Panc1 (cell line): ENCODE measurements around the gene CHRND. TPM values are rescaled to one million over a fixed set of nuclear protein-coding genes. Genes with fewer than 3 reads are reported as not detected.

Source experiments
- ATAC-seq: fragments of 200-7000 bp; cut with Tn5 transposase; 2 replicates; pipeline ENCODE4 v1.9.1; 2020; ENCODE audit warnings: mild to moderate bottlenecking, moderate library complexity
- BruUV-seq: library from RNA; stranded (reverse); fragments of 400-500 nt; replicated peaks from 2 replicates; lab custom pipeline; 2021; lab: Mats Ljungman, UMichigan
- CTCF ChIA-PET: fragments of 300-600 bp; sonication (Branson Sonifier 250); formaldehyde crosslinking; loops from one replicate; lab custom pipeline; 2022; ENCODE audit warnings: antibody characterized with exemption; lab: Charles Lee
- POLR2A ChIA-PET: fragments of 300-600 bp; sonication (Branson Sonifier 250); formaldehyde crosslinking; loops from one replicate; lab custom pipeline; 2022; ENCODE audit warnings: antibody characterized with exemption; lab: Charles Lee
- DNase-seq: peaks from one replicate; pipeline ENCODE4 v3.0.0-alpha.2; 2010; ENCODE audit warnings: low read depth, low spot score
- H3K27ac ChIP-seq: 2 replicates; pipeline ENCODE4 v1.5.1; 2011; ENCODE audit warnings: mild to moderate bottlenecking, low read length, inconsistent platforms
- H3K27me3 ChIP-seq: fragments of 200-500 bp; sonication (Bioruptor generic); 2 replicates; pipeline ENCODE4 v1.6.0; 2014; ENCODE audit warnings: low read length, inconsistent platforms; ENCODE audit not compliant: control insufficient read depth, insufficient read depth
- H3K36me3 ChIP-seq: fragments of 200-500 bp; sonication (Bioruptor generic); 2 replicates; pipeline ENCODE4 v1.5.1; 2014; ENCODE audit warnings: inconsistent platforms, mild to moderate bottlenecking, low read length, moderate library complexity; ENCODE audit not compliant: control insufficient read depth, insufficient read depth
- H3K4me1 ChIP-seq: 2 replicates; pipeline ENCODE4 v1.5.1; 2011; ENCODE audit warnings: inconsistent platforms, mild to moderate bottlenecking, low read length, moderate library complexity; ENCODE audit not compliant: control insufficient read depth, insufficient read depth
- H3K4me3 ChIP-seq, 2 experiments: 2 replicates each; pipeline ENCODE4 v1.5.1; 2011 to 2012; ENCODE audit warnings: low read depth in 2 of 2, low read length in 2 of 2, mild to moderate bottlenecking in 2 of 2, inconsistent platforms in 1 of 2, moderate library complexity in 1 of 2
- H3K9me3 ChIP-seq: fragments of 200-500 bp; sonication (Bioruptor generic); 2 replicates; pipeline ENCODE4 v1.5.1; 2014; ENCODE audit warnings: low read depth, mild to moderate bottlenecking, inconsistent platforms, low read length, moderate library complexity; ENCODE audit not compliant: control insufficient read depth, insufficient read depth
- CTCF ChIP-seq: fragments of 450-650 bp; IDR thresholded peaks from 2 replicates; pipeline ENCODE4 v1.5.1; 2017; ENCODE audit warnings: mild to moderate bottlenecking
- POLR2AphosphoS5 ChIP-seq: IDR thresholded peaks from 2 replicates; pipeline ENCODE4 v1.6.1; 2012; ENCODE audit warnings: mild to moderate bottlenecking, low read depth, low read length, moderate library complexity
- SIN3A ChIP-seq: IDR thresholded peaks from 2 replicates; pipeline ENCODE4 v1.6.1; 2012; ENCODE audit warnings: low read depth, mild to moderate bottlenecking, low read length, moderate library complexity, borderline replicate concordance; ENCODE audit not compliant: insufficient read depth
- TCF7L2 ChIP-seq: IDR thresholded peaks from 2 replicates; pipeline ENCODE4 v1.6.1; 2011; ENCODE audit warnings: mild to moderate bottlenecking, low read depth, low read length, inconsistent platforms
- in situ Hi-C: cut with HindIII; loops from 2 replicates; pipeline ENCODE4 v1.10.0; 2016; ENCODE audit warnings: low sequenced_read_pairs, low pct_unique_long_range_greater_than_20kb
- intact Hi-C: fragments of 100-400 bp; cut with micrococcal nuclease; formaldehyde crosslinking; loops from one replicate; pipeline ENCODE4 v1.10.0; 2022; ENCODE audit not compliant: unreplicated experiment
- total RNA-seq: library from RNA; stranded (reverse); gene quantifications from one replicate; pipeline ENCODE4 v1.2.1, GENCODE V29; 2021; ENCODE audit not compliant: unreplicated experiment
- TF ChIP-seq, protein P1 (sequence below), 2 experiments: IDR thresholded peaks; 2 replicates each; pipeline ENCODE4 v1.6.1; 2011 to 2012; ENCODE audit warnings: low read depth in 2 of 2, control low read depth in 1 of 2, low read length in 1 of 2, mild to moderate bottlenecking in 1 of 2, moderate library complexity in 1 of 2; ENCODE audit not compliant: insufficient read depth in 1 of 2

The CHRND gene
- total RNA-seq, 1 experiment from 2014 or later: not detected

GRCh38 chr2:232523682-232524597 is 2.0 kb upstream of the CHRND start:
- Histone ChIP-seq H3K4me1 (peaks cover 6% of the 10 kb centered on the region; the same call in 1 of the 2 replicates), H3K4me3 (peak overlapping the region; percentile 37 to 38), H3K36me3 (no peaks in the 10 kb centered on the region), H3K9me3 (no peaks in the 10 kb centered on the region), H3K27me3 (no peaks in the 10 kb centered on the region), H3K27ac (no peak overlapping the region)
- POLR2A ChIA-PET: no interaction called here
- BruUV-seq: no TSS peak
- TF ChIP-seq POLR2AphosphoS5 (no peak), CTCF (peak; percentile 83; the same call in 1 of the 2 replicates)
- CTCF ChIA-PET: interaction anchor here (0.6 to 1.3 kb wide), 4 partner anchors 9 to 606 kb away, joined by 3 to 6 read pairs (median 5); no protein-coding TSS in a partner anchor
- in situ Hi-C loops: no loop called here
- ATAC-seq (peak; percentile 78), DNase-seq (no peak)
- intact Hi-C loops: loop anchor here (2.0 to 10.0 kb wide), 3 partner anchors 77 to 619 kb away; no protein-coding TSS in a partner anchor

DNA sequence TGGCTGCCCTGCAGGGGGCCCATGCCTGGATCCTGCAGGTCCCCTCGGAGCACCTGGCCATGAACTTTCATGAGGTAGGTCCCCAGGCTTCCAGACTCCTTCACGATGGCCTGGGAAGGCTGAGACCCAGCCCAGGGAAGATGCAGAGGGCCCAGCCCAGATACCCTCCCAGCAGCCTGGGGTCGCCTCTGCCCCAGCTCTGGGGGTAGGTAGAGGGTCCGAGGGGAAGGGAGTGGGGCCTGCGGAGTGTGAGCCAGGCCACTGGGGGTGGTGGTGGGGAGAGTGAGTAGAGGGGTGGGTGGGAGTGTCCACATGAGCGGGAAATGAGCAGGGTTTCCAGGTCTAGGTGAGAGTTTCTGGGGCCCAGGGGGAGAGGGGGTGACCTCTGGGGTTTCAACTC is 1.2 kb upstream of the CHRND start:
- Histone ChIP-seq H3K36me3 (no peaks in the 10 kb centered on the region), H3K27ac (no peak overlapping the region), H3K4me1 (peaks cover 6% of the 10 kb centered on the region; the same call in 1 of the 2 replicates), H3K9me3 (no peaks in the 10 kb centered on the region), H3K4me3 (no peak overlapping the region), H3K27me3 (no peaks in the 10 kb centered on the region)
- intact Hi-C loops: loop anchor here (10.0 kb wide), 2 partner anchors 180 to 620 kb away; no protein-coding TSS in a partner anchor
- in situ Hi-C loops: no loop called here
- CTCF ChIA-PET: no interaction called here
- no peak for TF ChIP-seq CTCF
- ATAC-seq (no peak), DNase-seq (no peak)
- no TSS peak for BruUV-seq
- POLR2A ChIA-PET: no interaction called here

DNA sequence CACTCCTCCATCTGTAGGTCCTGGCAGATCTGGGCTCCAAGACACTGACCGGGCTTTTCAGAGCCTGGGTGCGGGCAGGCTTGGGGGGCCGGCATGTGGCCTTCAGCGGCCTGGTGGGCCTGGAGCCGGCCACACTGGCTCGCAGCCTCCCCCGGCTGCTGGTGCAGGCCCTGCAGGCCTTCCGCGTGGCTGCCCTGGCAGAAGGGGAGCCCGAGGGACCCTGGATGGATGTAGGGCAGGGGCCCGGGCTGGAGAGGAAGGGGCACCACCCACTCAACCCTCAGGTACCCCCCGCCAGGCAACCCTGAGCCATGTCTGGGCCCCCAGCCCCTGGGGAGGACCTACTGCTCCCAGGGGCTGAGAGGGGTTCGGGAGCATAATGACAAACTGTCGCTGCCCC is 761 bp upstream of the CHRND start:
- intact Hi-C loops (loop anchor here (10.0 kb wide), 2 partner anchors 180 to 620 kb away; no protein-coding TSS in a partner anchor), in situ Hi-C loops (no loop called here)
- Histone ChIP-seq H3K36me3 (no peaks in the 10 kb centered on the region), H3K27me3 (no peaks in the 10 kb centered on the region), H3K4me3 (no peak overlapping the region), H3K27ac (no peak overlapping the region), H3K4me1 (peaks cover 6% of the 10 kb centered on the region; the same call in 1 of the 2 replicates), H3K9me3 (no peaks in the 10 kb centered on the region)
- ATAC-seq: no peak
- ChIA-PET CTCF (no interaction called here), POLR2A (no interaction called here)
- DNase-seq: no peak
- no TSS peak for BruUV-seq
- TF ChIP-seq TCF7L2 (no peak), CTCF (no peak), SIN3A (no peak), POLR2AphosphoS5 (no peak)
- TF ChIP-seq, protein P1, sequence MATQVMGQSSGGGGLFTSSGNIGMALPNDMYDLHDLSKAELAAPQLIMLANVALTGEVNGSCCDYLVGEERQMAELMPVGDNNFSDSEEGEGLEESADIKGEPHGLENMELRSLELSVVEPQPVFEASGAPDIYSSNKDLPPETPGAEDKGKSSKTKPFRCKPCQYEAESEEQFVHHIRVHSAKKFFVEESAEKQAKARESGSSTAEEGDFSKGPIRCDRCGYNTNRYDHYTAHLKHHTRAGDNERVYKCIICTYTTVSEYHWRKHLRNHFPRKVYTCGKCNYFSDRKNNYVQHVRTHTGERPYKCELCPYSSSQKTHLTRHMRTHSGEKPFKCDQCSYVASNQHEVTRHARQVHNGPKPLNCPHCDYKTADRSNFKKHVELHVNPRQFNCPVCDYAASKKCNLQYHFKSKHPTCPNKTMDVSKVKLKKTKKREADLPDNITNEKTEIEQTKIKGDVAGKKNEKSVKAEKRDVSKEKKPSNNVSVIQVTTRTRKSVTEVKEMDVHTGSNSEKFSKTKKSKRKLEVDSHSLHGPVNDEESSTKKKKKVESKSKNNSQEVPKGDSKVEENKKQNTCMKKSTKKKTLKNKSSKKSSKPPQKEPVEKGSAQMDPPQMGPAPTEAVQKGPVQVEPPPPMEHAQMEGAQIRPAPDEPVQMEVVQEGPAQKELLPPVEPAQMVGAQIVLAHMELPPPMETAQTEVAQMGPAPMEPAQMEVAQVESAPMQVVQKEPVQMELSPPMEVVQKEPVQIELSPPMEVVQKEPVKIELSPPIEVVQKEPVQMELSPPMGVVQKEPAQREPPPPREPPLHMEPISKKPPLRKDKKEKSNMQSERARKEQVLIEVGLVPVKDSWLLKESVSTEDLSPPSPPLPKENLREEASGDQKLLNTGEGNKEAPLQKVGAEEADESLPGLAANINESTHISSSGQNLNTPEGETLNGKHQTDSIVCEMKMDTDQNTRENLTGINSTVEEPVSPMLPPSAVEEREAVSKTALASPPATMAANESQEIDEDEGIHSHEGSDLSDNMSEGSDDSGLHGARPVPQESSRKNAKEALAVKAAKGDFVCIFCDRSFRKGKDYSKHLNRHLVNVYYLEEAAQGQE (IDR thresholded peaks at IDR 0.05; ENCODE audit: insufficient read depth in 1 of 2, low read depth in 2 of 2, low read length in 1 of 2): no peak
